ENCODE data around the gene CNTNAP5. TPM values are rescaled to one million over a fixed set of nuclear protein-coding genes. Genes with fewer than 3 reads are reported as not detected.

CNTNAP5 gene
- total and polyA plus RNA-seq, 4 donors, result not detected

GRCh38 chr2:123999681-124000080 lies 25.4 kb upstream of the CNTNAP5 start:
- H3K27ac ChIP-seq (ENCODE audit: low read depth in 1 of 2, low read length in 2 of 2), result no peak overlapping the region
- no peaks in the 10 kb centered on the region for H3K36me3 ChIP-seq (ENCODE audit: control insufficient read depth in 4 of 4, insufficient read depth in 3 of 4, low read depth in 1 of 4, low read length in 3 of 4)
- no peak for DNase-seq (ENCODE audit: low spot score)
- H3K27me3 ChIP-seq (ENCODE audit: control insufficient read depth in 4 of 4, insufficient read depth in 4 of 4, low read length in 3 of 4), result peaks cover 0 to 6% (median 0%) of the 10 kb centered on the region in 4 donors
- no peaks in the 10 kb centered on the region for H3K4me1 ChIP-seq (ENCODE audit: control insufficient read depth in 4 of 4, insufficient read depth in 4 of 4, low read length in 3 of 4)
- no peaks in the 10 kb centered on the region for H3K9me3 ChIP-seq (ENCODE audit: control insufficient read depth in 4 of 4, low read length in 3 of 4)
- H3K4me3 ChIP-seq (ENCODE audit: low read depth in 1 of 3, low read length in 3 of 3), result no peak overlapping the region
- H3K9ac ChIP-seq (ENCODE audit: low read depth in 1 of 2, low read length in 2 of 2), result no peak overlapping the region
- no peak for TF ChIP-seq ZBTB33 (IDR thresholded peaks at IDR 0.05)
- no peak for TF ChIP-seq HNF4A (conservative IDR thresholded peaks at IDR 0.05)
- TF ChIP-seq YY1 (IDR thresholded peaks at IDR 0.05), result no peak
- no peak for TF ChIP-seq GABPA (IDR thresholded peaks at IDR 0.05 in 1 of 2, conservative IDR thresholded peaks at IDR 0.05 in 1 of 2)
- TF ChIP-seq SP1 (IDR thresholded peaks at IDR 0.05), result no peak
- TF ChIP-seq FOXA1 (IDR thresholded peaks at IDR 0.05), result no peak
- TF ChIP-seq JUND (IDR thresholded peaks at IDR 0.05), result no peak
- no peak for TF ChIP-seq ATF3 (IDR thresholded peaks at IDR 0.05)
- no peak for TF ChIP-seq HNF4G (IDR thresholded peaks at IDR 0.05)
- TF ChIP-seq NR2F2 (IDR thresholded peaks at IDR 0.05), result no peak
- TF ChIP-seq CTCF (IDR thresholded peaks at IDR 0.05; ENCODE audit: low read depth, low read length, missing input control), result no peak
- TF ChIP-seq EGR1 (IDR thresholded peaks at IDR 0.05; ENCODE audit: low read depth in 2 of 2), result no peak
- TF ChIP-seq TAF1 (conservative IDR thresholded peaks at IDR 0.05), result no peak
- TF ChIP-seq RAD21 (IDR thresholded peaks at IDR 0.05), result no peak
- no peak for TF ChIP-seq MAX (IDR thresholded peaks at IDR 0.05)
- TF ChIP-seq FOXA2 (IDR thresholded peaks at IDR 0.05), result no peak
- no peak for TF ChIP-seq REST (IDR thresholded peaks at IDR 0.05)
- TF ChIP-seq RXRA (IDR thresholded peaks at IDR 0.05), result no peak
- 46% methylated on average over 2 of the region's 2 CpGs for whole genome bisulfite sequencing
